ENCODE measurements around the gene CCR4.
"Not testable (repeated sequence)": the region's sequence is repeated elsewhere in the genome, so short reads cannot be mapped to it uniquely, and the experiment has no call there.

Gene CCR4

DNA sequence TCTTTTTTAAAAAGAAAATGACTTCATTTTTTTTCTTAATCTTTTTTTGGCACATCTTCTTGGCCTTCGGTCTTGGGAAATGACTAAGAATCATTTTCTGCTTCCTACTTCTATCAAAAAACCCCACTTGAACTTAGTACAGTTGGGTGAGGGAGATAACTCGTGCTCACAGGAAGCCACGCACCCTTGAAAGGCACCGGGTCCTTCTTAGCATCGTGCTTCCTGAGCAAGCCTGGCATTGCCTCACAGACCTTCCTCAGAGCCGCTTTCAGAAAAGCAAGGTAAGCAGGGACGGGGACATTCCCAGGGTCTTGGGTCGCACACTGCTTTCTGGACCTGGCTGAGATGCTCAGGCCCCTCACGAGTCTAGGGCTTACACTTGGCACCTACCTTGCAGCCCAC is at the start of gene CCR4:
Gene CCR4 (plus strand): TSS at position 235 of the 402 bp plus-strand sequence. CDS start 1,779 bp downstream, outside the sequence.
- DNase-seq, result no peak

DNA sequence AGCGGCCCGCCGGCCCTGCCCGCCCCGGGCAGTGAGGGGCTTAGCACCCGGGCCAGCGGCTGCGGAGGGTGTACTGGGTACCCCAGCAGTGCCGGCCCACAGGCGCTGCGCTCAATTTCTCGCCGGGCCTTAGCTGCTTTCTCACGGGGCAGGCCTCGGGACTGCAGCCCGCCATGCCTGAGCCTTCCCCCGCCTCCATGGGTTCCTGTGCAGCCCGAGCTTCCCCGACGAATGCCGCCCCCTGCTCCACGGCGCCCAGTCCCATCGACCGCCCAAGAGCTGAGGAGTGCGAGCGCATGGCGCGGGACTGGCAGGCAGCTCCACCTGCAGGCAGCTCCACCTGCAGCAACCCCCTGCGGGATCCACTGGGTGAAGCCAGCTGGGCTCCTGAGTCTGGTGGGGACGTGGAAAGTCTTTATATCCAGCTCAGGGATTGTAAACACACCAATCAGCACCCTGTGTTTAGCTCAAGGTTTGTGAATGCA is 48.5 kb upstream of the CCR4 start:
- DNase-seq, result not testable (repeated sequence)

- no peak for DNase-seq
Measured at GRCh38 chr3:32903953-32904352, 47.5 kb upstream of the CCR4 start.

DNA sequence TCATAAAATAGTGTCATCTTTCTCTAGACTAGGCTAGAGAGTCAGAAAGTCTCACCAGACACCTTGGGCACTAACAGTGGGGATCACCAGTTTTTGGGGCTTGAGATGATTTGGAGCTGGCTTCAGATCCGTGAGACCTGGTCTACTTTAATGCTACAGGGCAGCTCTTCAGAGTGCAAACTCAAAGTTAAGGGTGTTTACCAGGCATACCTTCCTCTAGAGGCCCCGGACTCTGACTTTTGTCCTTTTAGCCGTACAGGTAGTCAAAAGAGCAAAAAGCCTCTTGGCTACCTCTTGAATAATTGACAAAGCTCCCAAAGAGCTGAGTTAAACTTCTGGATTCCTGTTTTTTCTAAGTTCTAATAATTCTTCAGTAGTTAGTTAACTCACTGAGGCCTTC is 41.4 kb upstream of the CCR4 start:
- DNase-seq, result no peak

DNA sequence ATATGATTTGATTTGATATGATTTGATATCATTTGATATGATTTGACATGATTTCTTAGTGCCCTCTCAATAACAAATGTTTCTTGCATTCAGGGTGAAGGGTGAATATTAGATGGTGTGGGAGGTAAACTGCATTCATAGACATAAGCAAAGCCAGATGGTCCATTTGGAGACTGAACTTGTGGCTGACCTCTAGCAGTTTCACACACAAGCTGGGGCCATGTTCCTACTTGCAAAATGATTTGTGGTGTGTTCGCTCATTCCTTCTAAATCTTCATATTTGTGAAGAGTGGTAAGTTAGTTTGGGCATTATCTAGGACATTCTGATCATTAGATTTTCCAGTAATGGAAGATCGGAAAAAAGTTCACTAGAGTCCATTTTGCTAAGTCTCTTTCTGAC is 40.5 kb upstream of the CCR4 start:
- DNase-seq, result no peak

DNA sequence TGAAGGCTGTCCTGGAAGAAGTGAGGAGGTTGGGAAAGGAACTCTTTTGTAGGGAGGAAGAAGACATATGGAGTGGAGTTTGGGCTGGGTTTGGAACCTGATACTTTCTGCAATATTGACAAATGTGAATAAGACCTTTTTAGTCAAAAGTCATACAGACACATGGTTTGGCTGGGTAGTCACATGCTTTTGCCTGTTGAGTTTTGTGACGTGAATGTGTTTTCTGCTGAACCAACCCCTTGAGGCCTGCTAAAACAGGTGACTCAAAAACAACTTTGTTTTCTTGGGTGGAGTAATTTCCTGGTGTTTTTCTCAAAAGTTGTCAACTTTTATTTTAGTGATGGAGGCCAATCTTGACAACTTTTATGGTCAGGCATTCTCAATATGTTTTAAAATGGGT is 39.4 kb upstream of the CCR4 start:
- no peak for DNase-seq

DNA sequence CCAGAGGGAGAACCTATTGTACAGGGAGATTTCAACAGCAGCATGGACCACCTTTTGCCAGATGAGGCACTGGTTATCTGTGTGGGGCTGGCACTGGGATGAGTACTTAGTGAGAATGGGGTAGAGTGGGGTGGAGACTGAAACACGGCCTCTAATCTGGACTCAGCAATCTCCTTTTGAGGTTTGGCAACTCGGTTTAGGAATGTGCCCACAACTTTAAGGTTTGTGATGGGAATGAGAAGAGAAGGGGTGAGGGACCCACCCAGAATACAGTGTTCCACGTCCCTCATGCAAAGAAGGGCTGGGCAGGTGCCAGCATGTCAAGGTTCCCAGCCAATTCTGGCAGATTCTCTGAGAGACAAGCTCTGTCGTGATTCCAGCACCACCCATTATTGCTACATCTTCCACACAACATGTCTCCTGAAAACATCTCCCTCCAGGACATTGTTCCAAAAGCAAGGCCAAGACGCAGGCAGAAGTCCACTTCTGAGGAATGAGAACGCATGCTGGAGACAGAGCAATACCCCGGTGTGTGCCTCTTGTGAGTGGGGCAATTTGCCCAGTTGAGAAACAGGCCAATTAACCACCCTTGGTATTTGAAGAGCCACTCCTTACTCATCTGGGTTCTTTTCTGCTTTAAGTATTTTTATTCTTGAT is 37.5 kb upstream of the CCR4 start:
- no peak for DNase-seq

DNA sequence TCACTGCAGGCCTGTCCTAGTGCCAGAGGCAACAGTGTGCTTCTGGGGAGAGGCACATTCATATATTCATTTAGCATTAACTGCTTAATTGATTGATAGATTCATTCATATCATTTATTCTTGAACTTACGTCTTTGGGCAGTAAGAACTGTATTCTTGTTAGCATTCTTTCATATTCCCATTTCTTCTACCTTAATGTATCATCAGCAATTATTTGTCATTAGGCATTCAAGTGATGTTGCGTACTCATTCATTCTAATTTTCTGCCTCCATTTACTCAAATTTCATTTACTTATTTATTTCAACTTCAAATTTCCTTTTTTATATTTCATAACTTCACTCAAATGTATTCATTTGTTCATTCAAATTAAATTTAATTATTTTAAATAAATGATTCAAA is 31.5 kb upstream of the CCR4 start:
- DNase-seq, result no peak

GRCh38 chr3:32922078-32922477 is 29.4 kb upstream of the CCR4 start:
- DNase-seq, result no peak

DNA sequence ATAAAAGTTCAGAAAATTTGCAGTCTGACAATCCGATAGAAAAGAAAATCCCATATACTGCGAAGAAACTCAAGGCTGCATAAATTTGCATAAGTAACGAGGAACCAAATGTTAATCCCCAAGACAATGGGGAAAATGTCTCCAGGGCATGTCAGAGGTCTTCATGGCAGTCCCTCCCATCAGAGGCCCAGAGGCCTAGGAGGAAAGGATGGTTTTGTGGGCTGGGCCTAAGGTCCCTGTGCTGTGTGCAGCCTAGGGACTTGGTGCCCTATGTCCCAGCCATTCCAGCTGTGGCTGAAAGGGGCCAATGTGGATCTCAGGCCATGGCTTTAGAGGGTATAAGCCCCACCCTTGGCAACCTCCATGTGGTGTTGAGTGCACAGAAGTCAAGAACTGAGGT is 21.3 kb upstream of the CCR4 start:
- no peak for DNase-seq

DNA sequence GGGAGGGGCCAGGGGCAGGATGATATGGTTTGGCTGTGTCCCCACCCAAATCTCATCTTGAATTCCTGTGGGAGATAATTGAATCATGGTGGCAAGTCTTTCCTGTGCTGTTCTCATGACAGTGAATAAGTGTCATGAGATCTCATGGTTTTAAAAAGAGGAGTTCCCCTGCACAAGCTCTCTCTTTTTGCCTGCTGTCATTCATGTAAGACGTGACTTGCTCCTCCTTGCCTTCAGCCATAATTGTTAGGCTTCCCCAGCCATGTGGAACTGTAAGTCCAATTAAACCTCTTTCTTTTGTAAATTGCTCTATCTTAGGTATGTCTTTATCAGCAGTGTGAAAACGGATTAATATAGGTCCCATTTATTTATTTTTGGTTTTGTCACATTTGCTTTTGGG is 20.2 kb upstream of the CCR4 start:
- DNase-seq, result not testable (repeated sequence)

DNA sequence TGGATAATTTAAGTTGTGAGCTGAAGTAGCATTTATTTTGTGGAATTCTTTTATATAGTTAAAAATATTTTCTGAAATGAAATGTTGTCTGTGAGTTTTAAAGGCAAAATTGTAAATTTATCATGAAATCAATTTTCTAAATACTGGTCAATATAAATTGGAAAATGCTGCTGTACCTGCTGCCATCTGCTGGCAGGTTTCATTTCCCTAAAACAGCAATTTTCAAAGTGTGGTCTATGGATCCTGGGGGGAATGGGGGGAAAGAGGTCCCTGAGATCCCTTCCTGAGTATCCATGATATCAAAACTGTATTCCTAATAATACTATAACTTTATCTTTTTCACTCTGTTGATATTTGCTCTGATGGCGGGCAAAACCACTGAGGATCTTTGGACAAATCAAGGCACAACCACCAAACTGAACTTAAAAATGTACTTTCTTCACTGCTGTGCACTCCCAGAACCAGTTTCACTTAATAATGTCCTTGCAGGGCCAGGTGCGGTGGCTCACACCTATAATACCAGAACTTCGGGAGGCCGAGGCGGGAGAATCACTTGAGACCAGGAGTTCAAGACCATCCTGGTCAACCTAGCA is 17.2 kb upstream of the CCR4 start:
- no peak for DNase-seq

DNA sequence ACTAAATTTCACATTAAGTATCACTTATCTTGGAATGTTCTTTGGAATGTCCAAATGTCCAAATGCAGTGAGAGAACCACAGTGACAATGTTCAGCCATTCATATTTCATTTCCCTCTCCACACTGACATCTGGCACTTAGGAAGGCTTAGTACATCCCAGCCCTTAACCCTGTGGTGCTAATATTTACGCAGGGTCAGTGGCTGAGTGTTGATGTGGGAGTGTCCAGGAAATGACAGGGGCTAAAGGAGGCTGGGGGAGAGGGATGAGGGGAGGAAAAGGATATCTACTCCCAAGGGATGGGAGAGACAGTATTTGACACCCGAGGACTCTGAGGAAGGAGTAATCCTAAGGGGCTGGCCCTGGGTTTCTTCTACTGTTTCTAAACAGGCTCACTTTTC is 14.1 kb upstream of the CCR4 start:
- no peak for DNase-seq

DNA sequence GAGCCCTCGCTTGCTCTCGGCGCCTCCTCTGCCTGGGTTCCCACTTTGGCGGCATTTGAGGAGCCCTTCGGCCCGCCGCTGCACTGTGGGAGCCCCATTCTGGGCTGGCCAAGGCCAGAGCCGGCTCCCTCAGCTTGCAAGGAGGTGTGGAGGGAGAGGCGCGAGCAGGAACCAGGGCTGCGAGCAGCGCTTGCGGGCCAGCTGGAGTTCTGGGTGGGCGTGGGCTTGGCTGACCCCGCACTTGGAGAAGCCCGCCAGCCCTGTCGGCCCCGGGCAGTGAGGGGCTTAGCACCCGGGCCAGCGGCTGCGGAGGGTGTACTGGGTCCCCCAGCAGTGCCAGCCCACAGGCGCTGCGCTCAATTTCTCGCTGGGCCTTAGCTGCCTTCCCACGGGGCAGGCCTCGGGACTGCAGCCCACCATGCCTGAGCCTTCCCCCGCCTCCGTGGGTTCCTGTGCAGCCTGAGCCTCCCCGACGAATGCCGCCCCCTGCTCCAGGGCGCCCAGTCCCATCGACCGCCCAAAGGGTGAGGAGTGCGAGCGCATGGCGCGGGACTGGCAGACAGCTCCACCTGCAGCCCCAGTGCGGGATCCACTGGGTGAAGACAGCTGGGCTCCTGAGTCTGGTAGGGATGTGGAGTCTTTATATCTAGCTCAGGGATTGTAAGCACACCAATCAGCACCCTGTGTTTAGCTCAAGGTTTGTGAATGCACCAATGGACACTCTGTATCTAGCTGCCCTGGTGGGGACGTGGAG is 11.7 kb upstream of the CCR4 start:
- not testable (repeated sequence) for DNase-seq

DNA sequence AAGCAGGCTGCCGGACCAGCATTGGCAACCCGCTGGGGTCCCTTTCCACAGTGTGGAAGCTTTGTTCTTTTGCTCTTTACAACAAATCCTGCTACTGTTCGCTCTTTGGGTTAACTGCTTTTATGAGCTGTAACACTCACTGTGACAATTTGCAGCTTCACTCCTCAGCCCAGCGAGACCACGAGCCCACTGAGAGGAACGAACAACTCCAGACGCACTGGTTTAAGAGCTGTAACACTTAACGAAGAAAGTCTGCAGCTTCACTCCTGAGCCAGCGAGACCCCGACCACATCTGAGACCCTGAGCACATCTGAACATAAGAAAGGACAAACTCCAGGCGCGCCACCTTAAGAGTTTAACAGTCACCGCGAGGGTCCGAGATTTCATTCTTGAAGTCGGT is 10.7 kb upstream of the CCR4 start:
- no peak for DNase-seq

DNA sequence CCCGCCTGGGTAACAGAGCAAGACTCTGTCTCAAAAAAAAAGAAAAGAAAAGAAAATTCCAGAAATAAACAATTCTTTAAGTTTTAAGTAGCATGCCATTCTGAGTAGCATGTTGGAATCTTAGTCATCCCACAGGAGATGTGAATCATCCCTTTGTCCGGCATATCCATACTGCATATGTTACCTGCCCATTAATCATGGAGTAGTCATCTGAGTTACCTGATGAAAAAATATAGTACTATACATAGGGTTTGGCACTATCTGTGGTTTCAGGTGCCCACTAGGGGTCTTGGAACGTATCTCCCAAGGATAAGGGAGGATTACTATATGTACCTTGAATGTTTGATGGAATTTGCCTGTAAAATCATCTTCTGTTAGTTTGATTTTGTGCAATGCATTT is 6.3 kb upstream of the CCR4 start:
- no peak for DNase-seq

- not testable (repeated sequence) for DNase-seq
Measured at GRCh38 chr3:32945598-32945997, 5.8 kb upstream of the CCR4 start.

- DNase-seq, result no peak
Measured at GRCh38 chr3:32946973-32947788, 4.3 kb upstream of the CCR4 start.

DNA sequence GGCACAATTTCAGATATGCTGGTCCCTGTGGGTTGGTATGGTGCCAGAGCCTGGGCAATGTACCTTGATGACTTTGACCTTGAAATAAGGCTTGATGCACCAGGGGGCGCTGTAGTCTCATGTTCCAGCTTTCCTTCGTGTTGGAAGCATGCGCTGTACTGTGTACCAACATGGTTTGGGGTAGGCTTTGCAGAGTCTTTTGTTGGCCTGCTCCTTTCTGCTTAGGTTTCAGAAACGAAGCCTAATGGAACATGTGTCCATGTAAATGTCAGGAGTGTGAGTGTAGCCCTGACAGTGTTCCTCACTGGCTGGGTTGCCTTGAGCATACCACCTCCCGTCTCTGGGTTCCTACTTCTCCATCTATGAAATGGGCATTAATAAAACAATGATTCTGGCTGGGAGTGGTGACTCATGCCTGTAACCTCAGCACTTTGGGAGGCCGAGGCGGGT is 3.6 kb upstream of the CCR4 start:
- DNase-seq, result peak; percentile 13

DNA sequence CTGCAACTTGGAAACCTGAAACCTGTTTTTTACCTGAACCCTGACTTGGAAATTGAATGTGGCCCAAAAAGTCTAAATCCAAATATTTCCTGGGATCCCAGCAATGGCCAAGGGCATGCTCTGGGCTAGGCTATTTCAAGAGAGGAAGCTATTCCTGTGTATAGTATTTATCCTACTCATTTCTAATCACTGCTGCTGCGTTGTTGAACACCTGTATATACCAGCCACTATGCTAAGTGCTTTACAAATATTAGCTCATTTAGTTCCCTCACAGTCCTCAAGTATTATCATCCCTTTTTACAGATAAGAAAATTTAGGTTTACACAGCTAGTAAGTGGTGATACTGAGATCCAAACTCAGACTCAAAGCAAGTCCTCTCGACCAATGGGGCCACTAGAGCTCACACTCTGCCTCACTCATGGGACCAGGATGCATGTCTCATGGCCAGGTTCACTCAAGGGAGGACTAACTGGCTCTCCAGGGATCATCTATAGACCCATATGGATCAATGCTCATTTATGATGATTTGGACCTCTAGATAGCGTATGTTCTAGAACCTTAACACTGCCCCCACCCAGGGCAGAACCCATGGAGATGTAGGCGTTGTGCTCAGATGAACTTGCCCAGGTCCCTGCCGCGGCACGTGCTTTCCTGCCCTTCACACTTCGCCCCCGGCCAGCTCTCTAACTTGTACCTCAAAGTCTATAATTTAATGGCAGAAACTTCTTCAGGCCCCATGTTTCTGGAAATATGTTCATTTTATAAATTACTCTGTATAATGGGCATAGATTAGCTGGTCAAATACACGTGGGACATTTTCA is 2.6 kb upstream of the CCR4 start:
- no peak for DNase-seq

- DNase-seq, result no peak
Measured at GRCh38 chr3:32950516-32950915, 928 bp upstream of the CCR4 start.
